Lung (tissue), 12 donors: ENCODE data around the gene SEMA5A. TPM values are rescaled to one million over a fixed set of nuclear protein-coding genes. Genes with fewer than 3 reads are reported as not detected.

ENCODE experiments used
- ATAC-seq: fragments of 200-7000 bp; cut with Tn5 transposase; one replicate; pipeline ENCODE4 v1.9.1; 2020; ENCODE audit warnings: moderate number of reproducible peaks; ENCODE audit not compliant: insufficient read depth, low FRiP score
- DNase-seq, 3 donors: peaks; one replicate each; pipeline ENCODE4 v3.0.0-alpha.2; 2013 to 2017
- H3K27ac ChIP-seq, 2 donors: one replicate each; pipeline ENCODE4 v1.5.1; 2013; ENCODE audit warnings: mild to moderate bottlenecking in 2 of 2, moderate library complexity in 2 of 2, control low read depth in 1 of 2, inconsistent platforms in 1 of 2, low read depth in 1 of 2, low read length in 1 of 2
- H3K27me3 ChIP-seq, 3 donors: one replicate each; pipeline ENCODE4 v1.5.1; 2013; ENCODE audit warnings: low read length in 2 of 3; ENCODE audit not compliant: control insufficient read depth in 3 of 3, insufficient read depth in 3 of 3
- H3K36me3 ChIP-seq, 4 donors: one replicate each; pipeline ENCODE4 v1.5.1; 2013; ENCODE audit warnings: low read length in 4 of 4, mild to moderate bottlenecking in 1 of 4, moderate library complexity in 1 of 4; ENCODE audit not compliant: control insufficient read depth in 4 of 4, insufficient read depth in 4 of 4
- H3K4me1 ChIP-seq, 5 donors: one replicate each; pipeline ENCODE4 v1.5.1; 2013; ENCODE audit warnings: low read length in 5 of 5, mild to moderate bottlenecking in 2 of 5, moderate library complexity in 1 of 5; ENCODE audit not compliant: control insufficient read depth in 5 of 5, insufficient read depth in 5 of 5
- H3K4me3 ChIP-seq: one replicate; pipeline ENCODE4 v1.5.1; 2013; ENCODE audit warnings: mild to moderate bottlenecking, control low read depth, moderate library complexity
- H3K9ac ChIP-seq, 2 donors: one replicate each; pipeline ENCODE4 v1.5.1; 2013; ENCODE audit warnings: low read length in 2 of 2, control low read depth in 1 of 2; ENCODE audit not compliant: insufficient read depth in 1 of 2
- H3K9me3 ChIP-seq, 4 donors: one replicate each; pipeline ENCODE4 v1.5.1; 2013; ENCODE audit warnings: low read length in 3 of 4, mild to moderate bottlenecking in 1 of 4, moderate library complexity in 1 of 4; ENCODE audit not compliant: control insufficient read depth in 4 of 4, insufficient read depth in 3 of 4
- CTCF ChIP-seq: IDR thresholded peaks from 2 replicates; pipeline ENCODE4 v1.5.1; 2012; ENCODE audit warnings: mild to moderate bottlenecking; ENCODE audit errors: control extremely low read depth, extremely low read depth
- WGBS, 2 donors: extraction: QIAGEN DNeasy Blood & Tissue Kit; methylation state at CpG; one replicate each; pipeline ENCODE4 v1.1.7; 2013; 5-methylcytosine and 5-hydroxymethylcytosine counted together
- polyA plus RNA-seq, 2 donors: library from polyadenylated mRNA; stranded (reverse); fragments of 200-250 nt; gene quantifications; one replicate each; pipeline ENCODE4 v1.2.1, GENCODE V29; 2013
- total RNA-seq, 2 donors: library from RNA; depleted of rRNA in 1 of 2; stranded (reverse); fragments of >200 nt in 1 of 2; gene quantifications; one replicate each; pipeline ENCODE4 v1.2.1, GENCODE V29; 2014 to 2021
- donor health status: control.
- donor health status: control.
- donor health status: Bipolar disorder and iron deficiency.
- donor health status: healthy.
- donor health status: DM: yes; HTN: yes; CAD: no.

Gene SEMA5A
- total and polyA plus RNA-seq, 4 donors, result 3.1 to 44.9 (median 13.7) TPM

- peaks cover 0 to 2% (median 0%) of the 10 kb centered on the region in 4 donors for H3K9me3 ChIP-seq
- H3K4me1 ChIP-seq, result no peaks in the 10 kb centered on the region
- ATAC-seq, result no peak
- H3K4me3 ChIP-seq, result no peak overlapping the region
- H3K27me3 ChIP-seq, result no peaks in the 10 kb centered on the region
- WGBS, 2 donors, result 89 to 90% methylated on average over 22 of the region's 22 CpGs
- TF ChIP-seq CTCF, result no peak
- H3K9ac ChIP-seq, result no peak overlapping the region
- no peak overlapping the region for H3K27ac ChIP-seq
- peaks cover 0 to 8% (median 2%) of the 10 kb centered on the region in 4 donors for H3K36me3 ChIP-seq
- DNase-seq, result no peak
Observed at GRCh38 chr5:9118852-9119251, 427.0 kb downstream of the SEMA5A start.

GRCh38 chr5:9115093-9115492, 430.8 kb downstream of the SEMA5A start:
- Histone ChIP-seq H3K4me1 (no peaks in the 10 kb centered on the region), H3K4me3 (no peak overlapping the region), H3K27me3 (no peaks in the 10 kb centered on the region), H3K9ac (no peak overlapping the region), H3K36me3 (peaks cover 0 to 8% (median 2%) of the 10 kb centered on the region in 4 donors), H3K27ac (no peak overlapping the region), H3K9me3 (peaks cover 0 to 2% (median 0%) of the 10 kb centered on the region in 4 donors)
- no peak for DNase-seq
- 13 to 38% methylated on average over 1 of the region's 1 CpG for WGBS, 2 donors
- TF ChIP-seq CTCF, result no peak
- no peak for ATAC-seq

- Histone ChIP-seq H3K4me3 (no peak overlapping the region), H3K27me3 (no peaks in the 10 kb centered on the region), H3K27ac (no peak overlapping the region), H3K36me3 (peaks cover 0 to 3% (median 2%) of the 10 kb centered on the region in 4 donors), H3K9ac (no peak overlapping the region), H3K9me3 (peaks cover 0 to 2% (median 0%) of the 10 kb centered on the region in 4 donors), H3K4me1 (no peaks in the 10 kb centered on the region)
- DNase-seq, result no peak
- TF ChIP-seq CTCF, result no peak
- 69 to 83% methylated on average over 4 of the region's 4 CpGs for WGBS, 2 donors
- peak; percentile 14 for ATAC-seq
Observed at GRCh38 chr5:9112520-9113291, 433.2 kb downstream of the SEMA5A start.
